Measurements from ENCODE around the gene DIAPH1.
A peak's percentile ranks its signal among the peaks of the same experiment; 100 is the strongest.

The DIAPH1 gene

GRCh38 chr5:141517880-141518617 lies 100.8 kb downstream of the DIAPH1 start:
- no peak for DNase-seq

GRCh38 chr5:141517312-141517711 lies 101.5 kb downstream of the DIAPH1 start:
- no peak for DNase-seq

- DNase-seq = no peak
Measured at GRCh38 chr5:141516672-141517025, 102.2 kb downstream of the DIAPH1 start.

GRCh38 chr5:141515946-141516671 lies 102.7 kb downstream of the DIAPH1 start:
- no peak for DNase-seq

- no peak for DNase-seq
Measured at GRCh38 chr5:141515141-141515540, 103.7 kb downstream of the DIAPH1 start.

GRCh38 chr5:141514330-141515133 lies 104.3 kb downstream of the DIAPH1 start:
- DNase-seq = no peak

- peak; percentile 79 for DNase-seq
Measured at GRCh38 chr5:141513627-141514329, 105.0 kb downstream of the DIAPH1 start.

- peak; percentile 59 for DNase-seq
Measured at GRCh38 chr5:141512911-141513626, 105.7 kb downstream of the DIAPH1 start.

GRCh38 chr5:141512390-141512910 lies 106.3 kb downstream of the DIAPH1 start:
- DNase-seq = peak; percentile 84

- DNase-seq = no peak
Measured at GRCh38 chr5:141511771-141512325, 107.0 kb downstream of the DIAPH1 start.

- no peak for DNase-seq
Measured at GRCh38 chr5:141510850-141511601, 107.8 kb downstream of the DIAPH1 start.

GRCh38 chr5:141510160-141510559 lies 108.6 kb downstream of the DIAPH1 start:
- no peak for DNase-seq

- no peak for DNase-seq
Measured at GRCh38 chr5:141508798-141509611, 109.8 kb downstream of the DIAPH1 start.

GRCh38 chr5:141508440-141508797 lies 110.4 kb downstream of the DIAPH1 start:
- no peak for DNase-seq

- DNase-seq = no peak
Measured at GRCh38 chr5:141507387-141508091, 111.3 kb downstream of the DIAPH1 start.

- DNase-seq = no peak
Measured at GRCh38 chr5:141506381-141507155, 112.2 kb downstream of the DIAPH1 start.

- DNase-seq = no peak
Measured at GRCh38 chr5:141504216-141504615, 114.6 kb downstream of the DIAPH1 start.

- DNase-seq = no peak
Measured at GRCh38 chr5:141503681-141504080, 115.1 kb downstream of the DIAPH1 start.

- no peak for DNase-seq
Measured at GRCh38 chr5:141501761-141502160, 117.0 kb downstream of the DIAPH1 start.
